Amniotic stem cell (primary cell): ENCODE results near the gene RFXANK.
"Not testable (repeated sequence)": the region's sequence is repeated elsewhere in the genome, so short reads cannot be mapped to it uniquely, and the experiment has no call there.

Experiments
- DNase-seq: peaks from one replicate; lab custom pipeline; 2025; lab: John Stamatoyannopoulos, UW

The RFXANK gene

GRCh38 chr19:19170053-19170872, 21.8 kb upstream of the RFXANK start, which contains the start of gene MEF2B:
TSS of gene MEF2B (minus strand) at chr19:19170263. CDS start at chr19:19150735, 19,528 bp downstream.
- DNase-seq: no peak

- DNase-seq: no peak
Observed at GRCh38 chr19:19170873-19171672, 21.0 kb upstream of the RFXANK start.

GRCh38 chr19:19171821-19172532, 20.1 kb upstream of the RFXANK start:
- DNase-seq: no peak

- not testable (repeated sequence) for DNase-seq
Observed at GRCh38 chr19:19173243-19173642, 18.8 kb upstream of the RFXANK start.

GRCh38 chr19:19176950-19177349, 15.1 kb upstream of the RFXANK start:
- DNase-seq: no peak

GRCh38 chr19:19179548-19180441, 12.3 kb upstream of the RFXANK start:
- no peak for DNase-seq

GRCh38 chr19:19181488-19181998, 10.5 kb upstream of the RFXANK start:
- no peak for DNase-seq

- DNase-seq: no peak
Observed at GRCh38 chr19:19185853-19186740, 6.0 kb upstream of the RFXANK start.

- DNase-seq: no peak
Observed at GRCh38 chr19:19186742-19187141, 5.3 kb upstream of the RFXANK start.

GRCh38 chr19:19191768-19192077, 335 bp upstream of the RFXANK start:
- no peak for DNase-seq

- DNase-seq: no peak
Observed at GRCh38 chr19:19192910-19193423, 909 bp downstream of the RFXANK start.

GRCh38 chr19:19193926-19194325, 1.9 kb downstream of the RFXANK start:
- no peak for DNase-seq

GRCh38 chr19:19201697-19202630, 9.9 kb downstream of the RFXANK start:
- DNase-seq: no peak

GRCh38 chr19:19202707-19203011, 10.6 kb downstream of the RFXANK start:
- DNase-seq: no peak

GRCh38 chr19:19203012-19203856, 11.2 kb downstream of the RFXANK start, which contains the start of gene NR2C2AP:
TSS of gene NR2C2AP (minus strand) at chr19:19203414. CDS start at chr19:19203060, 354 bp downstream.
- DNase-seq: peak; percentile 74

- no peak for DNase-seq
Observed at GRCh38 chr19:19204181-19204580, 12.1 kb downstream of the RFXANK start.

- no peak for DNase-seq
Observed at GRCh38 chr19:19205416-19206410, 13.7 kb downstream of the RFXANK start.
